Activated CD8-positive, alpha-beta T cell treated with anti-CD3 and anti-CD28 coated beads for 36 hours (primary cell): ENCODE measurements around the gene TICRR. TPM values are rescaled to one million over a fixed set of nuclear protein-coding genes. Genes with fewer than 3 reads are reported as not detected.
"Not testable (repeated sequence)": the region's sequence is repeated elsewhere in the genome, so short reads cannot be mapped to it uniquely, and the experiment has no call there.

ENCODE experiments used
- ATAC-seq: fragments of 200-7000 bp; cut with Tn5 transposase; one replicate; pipeline ENCODE4 v1.10.0; 2021; ENCODE audit warnings: mild to moderate bottlenecking, moderate library complexity
- CTCF ChIA-PET: fragments of 350-600 bp; sonication (Branson Sonifier 250); formaldehyde crosslinking; loops from one replicate; lab custom pipeline; 2021; ENCODE audit warnings: antibody characterized with exemption; lab: Charles Lee
- POLR2A ChIA-PET: fragments of 350-600 bp; sonication (Branson Sonifier 250); formaldehyde crosslinking; loops from one replicate; lab custom pipeline; 2021; ENCODE audit warnings: antibody characterized with exemption; lab: Charles Lee
- DNase-seq: peaks from one replicate; pipeline ENCODE4 v3.0.0-alpha.2; 2020
- H3K27ac Mint-ChIP-seq: one replicate; pipeline ENCODE4 v1.8.0; 2021; ENCODE audit warnings: mild to moderate bottlenecking, mixed read lengths
- H3K27me3 Mint-ChIP-seq: one replicate; pipeline ENCODE4 v1.8.0; 2021; ENCODE audit warnings: mixed read lengths
- H3K36me3 Mint-ChIP-seq: one replicate; pipeline ENCODE4 v1.8.0; 2021; ENCODE audit warnings: low read depth, mixed read lengths
- H3K4me1 Mint-ChIP-seq: one replicate; pipeline ENCODE4 v1.8.0; 2021; ENCODE audit warnings: low read depth, mixed read lengths
- H3K4me3 Mint-ChIP-seq: one replicate; pipeline ENCODE4 v1.8.0; 2021; ENCODE audit warnings: mild to moderate bottlenecking, moderate library complexity, mixed read lengths
- H3K9me3 Mint-ChIP-seq: one replicate; pipeline ENCODE4 v1.8.0; 2021; ENCODE audit warnings: mixed read lengths
- intact Hi-C: fragments of 100-400 bp; cut with micrococcal nuclease; formaldehyde crosslinking; loops from one replicate; pipeline ENCODE4 v1.10.0; 2022
- total RNA-seq, 2 experiments: library from RNA; stranded (reverse); gene quantifications; one replicate each; pipeline ENCODE4 v1.2.3, GENCODE V29; 2021
- TF ChIP-seq, protein P1 (sequence below): fragments of 200-600 bp; IDR thresholded peaks from one replicate; pipeline ENCODE4 v1.8.0; 2022; ENCODE audit warnings: antibody characterized with exemption, mild to moderate bottlenecking

Gene TICRR
- total RNA-seq, 2 experiments from 2014 or later = 27.0 to 29.2 TPM

DNA sequence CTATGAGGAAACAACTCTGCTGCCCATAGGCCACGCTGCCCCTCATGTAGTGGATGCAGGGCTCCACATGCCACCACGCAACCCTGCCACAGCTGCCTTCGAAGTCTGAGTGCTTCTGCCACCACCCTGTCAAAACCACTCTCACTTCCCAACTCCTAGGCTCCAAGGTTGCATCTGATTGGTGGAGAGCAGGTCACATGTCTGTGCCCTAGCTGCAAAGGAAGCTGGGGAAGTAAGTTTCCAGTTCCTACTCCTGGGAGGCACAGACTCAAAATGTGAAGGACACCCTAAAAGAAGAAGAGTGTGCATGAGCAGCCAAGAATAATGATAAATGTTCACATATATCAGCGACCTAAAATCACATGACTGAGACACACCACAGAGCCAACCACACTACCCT lies 31.9 kb upstream of the TICRR start:
- no peaks in the 10 kb centered on the region for H3K4me1 Mint-ChIP-seq
- H3K27me3 Mint-ChIP-seq = peaks cover 10% of the 10 kb centered on the region
- ATAC-seq (no peak), DNase-seq (no peak)
- POLR2A ChIA-PET = no interaction called here
- CTCF ChIA-PET = no interaction called here
- TF ChIP-seq, protein P1, sequence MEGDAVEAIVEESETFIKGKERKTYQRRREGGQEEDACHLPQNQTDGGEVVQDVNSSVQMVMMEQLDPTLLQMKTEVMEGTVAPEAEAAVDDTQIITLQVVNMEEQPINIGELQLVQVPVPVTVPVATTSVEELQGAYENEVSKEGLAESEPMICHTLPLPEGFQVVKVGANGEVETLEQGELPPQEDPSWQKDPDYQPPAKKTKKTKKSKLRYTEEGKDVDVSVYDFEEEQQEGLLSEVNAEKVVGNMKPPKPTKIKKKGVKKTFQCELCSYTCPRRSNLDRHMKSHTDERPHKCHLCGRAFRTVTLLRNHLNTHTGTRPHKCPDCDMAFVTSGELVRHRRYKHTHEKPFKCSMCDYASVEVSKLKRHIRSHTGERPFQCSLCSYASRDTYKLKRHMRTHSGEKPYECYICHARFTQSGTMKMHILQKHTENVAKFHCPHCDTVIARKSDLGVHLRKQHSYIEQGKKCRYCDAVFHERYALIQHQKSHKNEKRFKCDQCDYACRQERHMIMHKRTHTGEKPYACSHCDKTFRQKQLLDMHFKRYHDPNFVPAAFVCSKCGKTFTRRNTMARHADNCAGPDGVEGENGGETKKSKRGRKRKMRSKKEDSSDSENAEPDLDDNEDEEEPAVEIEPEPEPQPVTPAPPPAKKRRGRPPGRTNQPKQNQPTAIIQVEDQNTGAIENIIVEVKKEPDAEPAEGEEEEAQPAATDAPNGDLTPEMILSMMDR = no peak
- H3K36me3 Mint-ChIP-seq = peaks cover 1% of the 10 kb centered on the region
- H3K9me3 Mint-ChIP-seq = no peaks in the 10 kb centered on the region
- intact Hi-C loops = no loop called here
- H3K27ac Mint-ChIP-seq = no peak overlapping the region
- no peak overlapping the region for H3K4me3 Mint-ChIP-seq

DNA sequence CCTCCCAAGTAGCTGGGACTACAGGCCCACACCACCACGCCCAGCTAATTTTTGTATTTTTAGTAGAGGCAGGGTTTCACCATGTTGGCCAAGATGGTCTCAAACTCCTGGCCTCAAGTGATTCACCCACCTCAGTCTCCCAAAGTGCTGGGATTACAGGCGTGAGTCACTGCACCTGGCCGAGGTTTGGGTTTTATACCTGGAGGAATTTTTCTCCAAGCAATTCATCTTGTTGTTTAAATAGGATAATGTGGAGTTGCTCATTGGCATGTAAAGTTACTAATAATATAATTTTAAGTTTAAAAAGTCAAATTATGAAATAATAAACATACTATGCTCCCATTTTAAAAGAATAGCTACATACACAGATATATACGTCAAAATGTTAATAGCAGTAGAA lies 26.1 kb upstream of the TICRR start:
- not testable (repeated sequence) for ATAC-seq

DNA sequence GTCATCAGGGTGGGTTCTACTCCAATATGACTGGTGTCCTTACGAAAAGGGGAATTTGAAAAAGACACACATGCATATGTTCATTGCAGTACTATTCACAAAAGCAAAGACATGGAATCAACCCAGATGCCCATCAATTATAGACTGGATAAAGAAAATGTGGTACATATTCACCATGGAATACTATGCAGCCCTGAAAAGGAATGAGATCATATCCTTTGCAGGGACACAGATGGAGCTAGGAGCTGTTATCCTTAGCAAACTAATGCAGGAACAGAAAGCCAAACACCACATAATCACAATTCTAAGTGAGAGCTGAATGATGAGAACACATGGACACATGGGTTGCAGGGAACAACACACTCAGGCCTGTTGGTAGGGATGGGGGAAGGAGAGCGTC lies 24.8 kb upstream of the TICRR start:
- ATAC-seq (no peak), DNase-seq (no peak)
- POLR2A ChIA-PET = no interaction called here
- Mint-ChIP-seq H3K27ac (no peak overlapping the region), H3K9me3 (no peaks in the 10 kb centered on the region), H3K27me3 (peaks cover 7% of the 10 kb centered on the region), H3K4me1 (no peaks in the 10 kb centered on the region), H3K4me3 (no peak overlapping the region), H3K36me3 (peaks cover 1% of the 10 kb centered on the region)
- CTCF ChIA-PET = interaction anchor here (1.0 kb wide), 1 partner anchor 193 kb away, joined by 3 read pairs; no protein-coding TSS in a partner anchor
- TF ChIP-seq, protein P1 = no peak
- intact Hi-C loops = no loop called here

More for the DNA sequence above, 26.1 kb upstream of the TICRR start:
- POLR2A ChIA-PET, H3K27ac Mint-ChIP-seq, H3K9me3 Mint-ChIP-seq, H3K36me3 Mint-ChIP-seq, H3K27me3 Mint-ChIP-seq, CTCF ChIA-PET, DNase-seq, H3K4me1 Mint-ChIP-seq, H3K4me3 Mint-ChIP-seq, intact Hi-C loops: not testable (repeated sequence)

DNA sequence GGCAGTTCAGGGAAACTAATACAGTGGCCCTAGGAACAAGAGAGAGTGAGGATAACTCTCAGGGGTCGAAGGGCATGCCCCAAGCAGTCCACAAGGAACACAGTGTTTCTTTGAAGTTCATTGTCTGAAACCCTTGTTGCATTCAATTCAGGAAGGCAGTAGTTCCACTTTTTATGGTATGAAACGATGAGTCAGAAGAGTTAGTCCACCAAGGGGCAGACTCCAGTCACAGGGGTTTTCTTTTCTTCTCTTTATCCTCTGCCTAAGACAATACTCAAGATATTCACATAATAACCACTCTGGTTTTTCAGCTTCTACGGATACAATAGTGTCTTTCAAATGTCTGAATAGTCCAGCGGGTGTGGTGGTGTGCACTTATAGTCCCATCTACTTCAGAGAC lies 23.7 kb upstream of the TICRR start:
- H3K27me3 Mint-ChIP-seq = peaks cover 4% of the 10 kb centered on the region
- no peak overlapping the region for H3K4me3 Mint-ChIP-seq
- POLR2A ChIA-PET = no interaction called here
- DNase-seq = no peak
- intact Hi-C loops = no loop called here
- CTCF ChIA-PET = no interaction called here
- H3K9me3 Mint-ChIP-seq = no peaks in the 10 kb centered on the region
- H3K4me1 Mint-ChIP-seq = no peaks in the 10 kb centered on the region
- ATAC-seq = no peak
- TF ChIP-seq, protein P1 = no peak
- peaks cover 1% of the 10 kb centered on the region for H3K36me3 Mint-ChIP-seq
- no peak overlapping the region for H3K27ac Mint-ChIP-seq

DNA sequence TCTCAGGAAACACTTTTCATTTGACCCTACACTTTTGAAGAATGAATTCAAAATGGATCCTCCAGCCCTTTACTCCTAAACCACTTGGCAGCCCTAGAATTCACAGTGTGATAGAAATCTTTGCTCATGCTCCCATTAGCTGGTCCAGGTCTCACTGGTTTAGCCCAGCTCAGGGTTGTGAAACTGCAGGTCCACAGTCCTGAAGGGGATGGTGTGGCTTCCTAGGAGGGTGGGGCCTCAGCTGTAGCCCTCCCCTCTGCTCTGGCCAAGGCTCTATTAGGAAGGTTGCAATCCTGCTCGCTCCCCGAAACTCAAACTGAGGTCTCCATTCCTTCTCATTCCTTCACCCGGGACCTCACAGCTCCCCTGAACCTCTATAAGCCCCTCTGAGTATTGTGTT lies 21.6 kb upstream of the TICRR start:
- H3K9me3 Mint-ChIP-seq = no peaks in the 10 kb centered on the region
- TF ChIP-seq, protein P1 = no peak
- H3K36me3 Mint-ChIP-seq = no peaks in the 10 kb centered on the region
- no peak for ATAC-seq
- CTCF ChIA-PET = interaction anchor here (0.6 to 2.7 kb wide), 3 partner anchors 9 to 196 kb away, joined by 3 to 11 read pairs (median 3); no protein-coding TSS in a partner anchor
- H3K4me3 Mint-ChIP-seq = no peak overlapping the region
- no peaks in the 10 kb centered on the region for H3K4me1 Mint-ChIP-seq
- intact Hi-C loops = no loop called here
- POLR2A ChIA-PET = no interaction called here
- peaks cover 4% of the 10 kb centered on the region for H3K27me3 Mint-ChIP-seq
- no peak overlapping the region for H3K27ac Mint-ChIP-seq
- no peak for DNase-seq

DNA sequence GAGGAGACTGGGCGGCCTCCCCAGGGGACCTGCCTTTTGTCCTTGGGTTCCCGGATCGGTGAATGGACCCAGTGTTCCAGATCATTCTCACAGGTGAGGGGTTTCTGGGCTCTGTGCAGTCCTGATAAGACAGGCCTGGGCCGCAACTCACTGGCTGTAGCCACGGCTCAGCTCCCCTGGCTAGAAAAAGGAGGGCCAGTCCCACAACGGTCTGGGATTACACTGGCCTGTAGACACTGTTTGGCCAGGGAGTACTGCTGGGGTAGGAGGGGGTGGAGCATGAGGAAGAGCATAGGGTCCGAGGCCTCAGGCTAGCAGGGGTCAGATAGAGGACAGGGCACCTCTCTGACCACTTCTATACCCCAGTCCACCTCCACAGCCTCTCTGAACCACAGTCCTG lies 21.0 kb upstream of the TICRR start:
- intact Hi-C loops = no loop called here
- ChIA-PET CTCF (interaction anchor here (0.6 to 2.7 kb wide), 4 partner anchors 10 to 196 kb away, joined by 3 to 11 read pairs (median 3); no protein-coding TSS in a partner anchor), POLR2A (no interaction called here)
- no peak for ATAC-seq
- no peaks in the 10 kb centered on the region for H3K4me1 Mint-ChIP-seq
- peaks cover 4% of the 10 kb centered on the region for H3K27me3 Mint-ChIP-seq
- TF ChIP-seq, protein P1 = no peak
- no peak for DNase-seq
- H3K4me3 Mint-ChIP-seq = no peak overlapping the region
- H3K27ac Mint-ChIP-seq = no peak overlapping the region
- no peaks in the 10 kb centered on the region for H3K9me3 Mint-ChIP-seq
- no peaks in the 10 kb centered on the region for H3K36me3 Mint-ChIP-seq
